NCI-H1436 treated with DMSO at 0.1 percent for 48 hours (cell line): ENCODE data around the gene ANKRD18A.

ENCODE experiments used
- DNase-seq: peaks from one replicate; lab custom pipeline; 2025; lab: John Stamatoyannopoulos, UW

ANKRD18A gene

DNA sequence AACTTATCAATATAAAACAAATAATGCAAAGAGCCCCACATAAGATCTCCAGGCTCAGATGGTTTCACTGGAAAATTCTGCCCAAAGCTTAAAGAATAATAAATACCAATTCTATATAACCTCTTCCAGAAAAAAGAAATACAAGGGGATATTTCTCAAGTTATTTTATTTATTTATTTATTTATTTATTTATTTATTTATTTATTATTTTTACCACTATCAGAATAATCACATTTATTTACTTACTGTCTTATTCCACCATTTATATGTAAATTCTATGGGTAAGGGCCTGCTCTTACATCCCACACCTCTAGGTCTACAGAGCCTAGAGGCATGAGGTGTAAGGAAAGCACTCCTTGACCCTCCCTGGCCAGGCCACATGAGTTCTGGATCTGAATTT is 91.1 kb downstream of the ANKRD18A start:
- DNase-seq = no peak

DNA sequence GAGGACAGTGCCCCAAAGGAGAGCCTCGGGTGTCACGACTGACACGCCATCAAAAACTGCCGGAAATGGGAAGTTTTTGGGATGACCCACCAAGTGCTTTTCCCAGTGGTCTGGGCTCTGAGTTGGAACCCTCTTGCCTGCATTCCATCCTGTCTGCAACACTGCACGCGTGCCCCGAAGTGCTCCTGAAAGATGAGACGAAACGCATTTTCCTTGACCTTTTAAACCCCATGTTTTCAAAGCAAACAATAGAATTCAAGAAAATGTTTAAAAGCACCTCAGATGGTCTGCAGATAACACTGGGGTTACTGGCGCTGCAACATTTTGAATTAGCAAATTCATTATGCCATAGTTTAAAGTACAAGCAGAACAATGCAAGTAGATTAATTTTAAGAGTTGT is 92.9 kb downstream of the ANKRD18A start:
- DNase-seq = no peak

DNA sequence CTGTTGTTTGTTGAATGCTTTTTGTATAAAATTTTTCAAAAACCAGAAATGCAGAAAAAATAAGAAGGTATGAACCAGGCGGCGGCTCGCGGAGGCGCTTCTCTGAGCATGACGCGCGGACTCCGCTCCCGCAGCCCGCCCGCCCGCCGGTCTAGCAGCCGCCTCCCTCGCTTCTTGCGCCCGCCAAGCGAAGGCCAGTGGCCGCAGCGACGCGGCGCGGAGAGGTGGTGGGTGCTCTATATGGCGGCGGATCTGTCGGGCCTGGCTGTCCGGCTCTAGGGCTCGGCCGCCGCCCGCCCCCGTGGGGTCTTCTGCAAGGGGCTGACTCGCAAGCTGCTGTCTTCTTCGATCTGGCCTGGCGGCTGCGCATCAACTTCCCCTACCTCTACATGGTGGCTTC is 93.8 kb downstream of the ANKRD18A start:
- DNase-seq = no peak

DNA sequence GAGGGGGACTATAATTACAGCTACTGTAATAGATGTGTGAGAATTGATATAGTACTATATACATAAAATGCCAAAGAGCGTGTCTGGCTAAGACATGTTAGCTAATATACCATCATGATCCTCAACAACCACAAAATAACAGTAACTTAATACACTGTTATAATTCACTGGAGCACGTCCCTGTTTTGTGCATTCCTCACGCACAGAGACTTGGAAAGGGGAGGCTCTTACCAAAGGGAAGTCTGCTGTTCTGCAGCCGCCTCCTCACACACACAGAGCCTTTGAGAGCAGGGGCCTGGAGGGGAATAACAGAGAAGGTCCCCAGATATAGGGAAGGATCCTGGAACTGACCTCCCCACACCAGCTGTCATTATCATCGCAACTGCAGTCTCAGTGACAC is 97.3 kb downstream of the ANKRD18A start:
- no peak for DNase-seq

DNA sequence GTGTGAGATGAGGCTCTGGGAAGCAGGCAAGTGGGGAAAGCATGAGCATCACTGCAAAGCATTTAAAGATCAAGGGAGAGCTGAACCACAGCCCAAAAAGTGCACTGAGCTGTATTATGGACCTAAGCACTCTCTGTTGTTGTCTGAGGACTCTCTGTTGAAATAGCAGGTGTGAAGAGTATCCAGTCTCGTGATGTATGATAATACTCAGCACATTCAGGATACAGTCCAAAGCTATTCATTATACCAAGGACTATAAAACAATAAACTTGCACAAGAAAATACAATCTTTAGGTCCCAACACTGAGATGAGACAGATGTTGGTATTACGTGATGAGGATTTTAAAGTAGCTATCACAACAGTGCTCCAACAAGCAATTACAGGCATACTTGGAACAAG is 98.6 kb downstream of the ANKRD18A start:
- no peak for DNase-seq
